GM21381 (cell line): ENCODE data around the gene TNFRSF25.
"Not testable (repeated sequence)": the region's sequence is repeated elsewhere in the genome, so short reads cannot be mapped to it uniquely, and the experiment has no call there.

Source experiments
- ATAC-seq: cut with Tn5 transposase; IDR thresholded peaks from one replicate; pipeline ENCODE4 v1.9.1; 2021; ENCODE audit warnings: mild to moderate bottlenecking, moderate library complexity; ENCODE audit not compliant: unreplicated experiment

TNFRSF25 gene

GRCh38 chr1:6470132-6471085 lies 4.4 kb upstream of the TNFRSF25 start:
- ATAC-seq, result no peak

DNA sequence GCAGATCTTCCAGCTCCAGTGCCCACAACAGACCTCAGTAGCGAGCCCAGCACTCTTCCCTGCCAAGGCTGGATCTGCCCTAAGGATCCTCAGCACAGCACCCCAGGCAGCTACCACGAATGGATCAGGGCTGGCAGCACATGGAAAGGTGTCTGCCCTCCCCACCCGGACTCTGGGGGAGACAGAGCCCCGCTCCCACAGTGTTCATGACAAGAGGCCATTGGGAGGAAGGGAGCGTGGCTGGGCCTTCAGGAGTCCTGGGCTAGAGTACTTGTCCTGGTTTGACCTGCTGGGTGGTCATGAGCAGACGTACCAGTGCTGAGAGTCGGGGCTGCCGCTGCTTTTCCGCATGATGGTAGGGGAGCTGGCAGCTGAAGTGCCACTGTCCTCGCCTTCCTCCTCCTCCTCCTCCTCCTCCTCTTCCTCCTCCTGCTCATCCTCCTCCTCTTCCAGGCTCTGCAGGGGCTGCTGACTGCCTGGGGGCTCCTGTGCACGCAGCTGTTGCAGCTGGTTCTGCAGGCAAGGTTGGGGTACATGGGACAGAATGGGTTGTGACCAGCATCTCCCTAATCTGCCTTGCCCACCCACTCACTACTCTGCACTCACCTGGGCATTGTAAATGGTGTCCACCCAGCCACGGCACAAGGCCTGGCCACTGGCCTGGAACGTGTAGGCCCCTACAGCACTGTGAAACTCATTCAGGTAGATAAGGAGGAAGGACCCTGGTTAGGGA lies 2.9 kb upstream of the TNFRSF25 start:
- no peak for ATAC-seq

DNA sequence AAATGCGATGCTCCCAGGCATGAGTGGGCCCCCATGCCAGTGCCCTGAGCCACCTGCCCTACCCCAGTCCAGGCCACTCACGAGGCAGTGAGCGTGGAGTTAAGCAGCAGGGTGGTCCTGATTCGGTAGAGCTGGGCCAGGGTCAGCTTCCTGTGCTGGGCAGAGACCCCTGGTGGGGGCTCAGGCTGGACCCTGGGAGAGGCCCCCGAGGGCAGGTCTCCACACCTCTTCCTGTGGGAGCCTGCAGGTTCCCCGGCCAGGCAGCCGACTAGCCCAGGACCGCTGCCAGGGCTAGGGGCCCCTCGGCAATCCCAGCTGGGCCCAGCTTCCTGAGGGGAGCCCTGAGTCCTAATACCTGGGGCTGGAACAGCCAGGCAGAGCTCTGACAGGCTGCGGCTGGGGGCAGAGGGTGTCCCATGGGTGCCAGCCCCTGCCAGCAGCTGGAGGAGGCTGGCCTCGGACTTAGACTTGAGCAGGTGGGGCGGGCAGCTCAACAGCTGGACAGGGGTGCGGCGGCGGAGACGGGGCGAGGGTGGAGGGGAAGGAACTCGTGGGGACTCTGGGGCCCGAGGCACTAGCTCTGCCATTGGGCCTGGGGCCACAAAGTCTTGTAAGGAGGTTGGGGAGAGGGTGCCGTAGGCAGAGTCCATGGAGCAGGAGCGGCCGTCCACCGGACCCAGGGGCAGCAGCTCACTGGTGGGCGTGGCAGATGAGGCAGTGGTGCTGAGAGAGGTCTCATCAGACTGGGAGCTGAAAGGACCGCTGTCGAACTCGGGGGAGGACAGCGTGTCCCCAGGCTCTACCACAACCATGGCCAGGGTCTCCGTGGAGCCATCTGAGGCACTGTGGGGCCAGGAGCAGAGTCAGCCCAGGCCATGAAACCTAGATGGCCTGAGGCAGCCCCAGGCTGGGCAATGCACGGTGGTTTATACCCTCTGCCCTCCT lies 2.0 kb upstream of the TNFRSF25 start:
- ATAC-seq, result no peak

GRCh38 chr1:6467224-6467623 lies 1.3 kb upstream of the TNFRSF25 start:
- no peak for ATAC-seq

- ATAC-seq, result no peak
These were observed 778 bp upstream of the TNFRSF25 start for GRCh38 chr1:6466751-6467150.

DNA sequence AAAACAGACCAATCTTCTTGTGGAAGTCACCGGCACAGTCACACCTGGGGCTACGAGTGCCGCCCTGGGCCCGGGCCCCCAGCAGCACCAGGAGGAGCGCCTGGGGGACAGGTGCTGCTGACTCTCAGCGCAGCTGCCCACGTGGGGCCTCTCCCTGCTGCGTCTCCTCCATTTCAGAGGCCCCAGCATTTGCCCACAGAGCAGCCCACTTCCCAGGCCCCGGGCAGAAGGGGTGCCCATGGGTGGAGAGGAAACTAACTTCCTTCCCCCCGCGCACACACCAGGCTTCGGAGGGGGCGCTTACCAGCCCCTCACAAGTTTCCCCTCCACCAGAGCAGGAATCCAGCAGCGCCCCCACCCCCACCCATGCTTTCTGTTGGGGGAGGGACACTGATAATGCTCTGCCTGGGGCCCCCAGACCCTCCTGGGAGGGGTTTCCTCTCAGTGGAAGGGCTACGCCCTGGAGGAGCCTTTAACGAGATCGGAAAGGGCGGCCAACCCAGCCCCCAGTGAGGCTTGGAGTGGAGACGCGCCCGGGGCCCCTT lies 440 bp downstream of the TNFRSF25 start:
- no peak for ATAC-seq

GRCh38 chr1:6464915-6465314 lies 1.1 kb downstream of the TNFRSF25 start:
- ATAC-seq, result no peak

- ATAC-seq, result no peak
These were observed 1.5 kb downstream of the TNFRSF25 start for GRCh38 chr1:6464514-6464836.

GRCh38 chr1:6463120-6463412 lies 2.9 kb downstream of the TNFRSF25 start:
- no peak for ATAC-seq

GRCh38 chr1:6462412-6463119 lies 3.4 kb downstream of the TNFRSF25 start:
- no peak for ATAC-seq

DNA sequence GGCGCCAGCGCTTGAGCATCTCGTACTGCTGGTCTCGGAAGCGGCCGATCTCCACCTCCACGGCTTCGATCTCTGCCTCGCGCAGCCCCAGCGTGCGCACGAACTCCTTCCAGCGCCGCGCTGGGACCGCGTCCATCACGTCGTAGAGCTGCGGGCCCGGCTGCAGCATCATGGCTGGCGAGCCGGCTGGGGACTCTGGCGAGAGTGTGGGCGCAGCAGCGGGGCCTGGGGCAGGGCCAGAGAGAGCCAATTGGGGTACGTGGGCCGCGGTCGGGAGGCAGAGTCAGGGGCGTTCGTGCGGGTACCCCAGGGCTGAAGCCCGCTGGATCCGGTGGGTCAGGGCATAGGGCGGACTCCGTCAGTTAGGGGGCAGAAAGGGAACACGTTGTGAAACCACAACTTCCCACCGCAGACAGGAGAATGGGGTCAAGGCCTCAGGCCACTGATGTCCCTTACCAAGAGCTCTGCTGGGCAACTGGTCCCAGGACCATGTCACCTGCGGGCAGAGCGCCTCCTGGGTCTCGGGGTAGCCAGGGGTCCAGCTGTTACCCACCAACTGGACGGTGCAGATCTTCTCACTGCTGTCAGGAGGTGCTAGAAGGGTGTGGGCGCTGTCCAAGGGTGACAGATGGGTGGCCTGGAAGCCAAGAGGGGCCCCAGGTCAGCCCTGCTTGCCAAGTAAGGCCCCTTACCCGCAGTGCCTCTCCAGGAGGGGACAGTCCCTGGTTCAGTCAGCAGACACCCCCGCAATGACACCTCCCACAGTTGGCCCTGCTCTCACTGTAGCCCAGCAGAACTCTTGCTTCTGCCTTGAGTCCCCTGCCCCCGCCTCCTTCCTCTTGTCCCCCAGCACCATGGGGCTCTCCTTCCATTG lies 4.2 kb downstream of the TNFRSF25 start:
- no peak for ATAC-seq

DNA sequence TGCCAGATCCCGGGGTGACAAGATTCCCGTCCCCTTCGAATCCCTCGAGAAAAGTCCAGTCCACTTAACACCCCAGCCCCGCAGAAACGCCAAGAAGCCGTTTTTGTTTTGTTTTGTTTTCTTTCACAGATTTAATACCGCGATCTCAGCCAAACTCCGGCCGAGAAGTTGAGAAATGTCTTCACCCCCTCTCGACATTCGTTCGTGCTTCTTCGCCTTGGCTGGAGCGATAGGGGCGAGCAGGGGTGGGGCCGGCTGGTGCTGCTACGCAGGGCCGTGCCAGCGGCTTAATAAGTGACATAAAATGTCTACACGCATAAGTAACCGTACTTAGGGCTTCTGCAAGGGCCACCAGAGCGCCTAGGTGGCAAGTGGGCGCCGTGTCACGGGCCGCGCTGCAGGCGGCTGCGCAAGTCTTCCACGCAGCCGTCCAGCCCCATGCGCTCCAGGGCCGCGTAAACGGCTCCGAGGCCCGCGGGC lies 4.9 kb downstream of the TNFRSF25 start:
- ATAC-seq, result no peak

DNA sequence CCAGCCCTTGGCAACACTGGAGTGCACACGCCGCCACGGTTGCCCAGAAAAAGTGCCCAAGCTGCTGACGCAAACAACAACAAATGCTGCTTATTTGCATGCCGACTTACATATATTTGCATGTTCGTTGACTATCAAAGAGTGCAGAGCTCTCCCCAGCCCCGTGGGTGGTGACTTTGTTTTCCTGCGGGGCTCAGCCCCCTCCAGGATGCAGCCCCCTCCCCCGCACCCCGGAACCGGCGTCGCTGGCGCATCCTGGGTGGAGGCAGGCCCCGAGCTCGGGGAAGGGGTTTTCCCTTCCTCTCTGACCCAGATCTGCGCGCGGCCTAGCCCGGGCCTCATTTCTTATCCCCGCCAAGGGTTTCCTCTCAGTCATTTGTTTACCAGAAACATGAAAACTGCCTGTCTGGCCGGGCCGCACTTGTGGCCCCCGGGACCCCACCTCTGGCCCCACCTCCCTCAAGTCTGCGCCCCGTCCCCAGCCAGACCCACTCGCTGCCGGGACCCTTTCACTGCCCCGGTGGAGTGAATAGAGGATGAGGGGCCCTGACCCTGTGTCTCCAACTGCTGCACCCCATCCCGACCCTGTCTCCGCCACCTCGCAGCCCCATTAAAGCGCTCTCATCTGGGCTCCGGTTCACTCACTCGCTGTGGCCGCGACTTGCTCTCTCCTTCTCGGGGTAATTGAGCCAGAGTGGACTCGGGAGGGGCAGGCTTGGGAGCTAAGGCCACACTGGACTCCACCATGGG lies 5.5 kb downstream of the TNFRSF25 start:
- no peak for ATAC-seq

DNA sequence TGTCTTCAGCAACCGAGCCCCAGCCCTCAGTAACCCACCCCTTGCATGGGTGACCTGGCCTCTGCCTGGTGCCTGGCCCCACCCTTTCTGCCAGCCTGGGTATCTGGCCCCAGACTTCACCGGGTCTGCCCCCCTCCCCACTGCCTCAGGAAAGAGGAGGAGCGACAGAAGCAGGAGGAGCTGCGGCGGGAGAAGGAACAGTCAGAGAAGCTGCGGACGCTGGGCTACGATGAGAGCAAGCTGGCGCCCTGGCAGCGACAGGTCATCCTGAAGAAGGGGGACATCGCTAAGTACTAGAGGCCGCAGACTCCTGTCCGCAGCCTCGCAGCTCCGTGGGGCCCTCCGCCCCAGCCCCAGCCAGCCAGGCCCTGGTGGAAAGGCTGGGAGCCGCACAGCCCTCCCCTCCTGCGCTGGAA lies 6.1 kb downstream of the TNFRSF25 start:
- no peak for ATAC-seq

DNA sequence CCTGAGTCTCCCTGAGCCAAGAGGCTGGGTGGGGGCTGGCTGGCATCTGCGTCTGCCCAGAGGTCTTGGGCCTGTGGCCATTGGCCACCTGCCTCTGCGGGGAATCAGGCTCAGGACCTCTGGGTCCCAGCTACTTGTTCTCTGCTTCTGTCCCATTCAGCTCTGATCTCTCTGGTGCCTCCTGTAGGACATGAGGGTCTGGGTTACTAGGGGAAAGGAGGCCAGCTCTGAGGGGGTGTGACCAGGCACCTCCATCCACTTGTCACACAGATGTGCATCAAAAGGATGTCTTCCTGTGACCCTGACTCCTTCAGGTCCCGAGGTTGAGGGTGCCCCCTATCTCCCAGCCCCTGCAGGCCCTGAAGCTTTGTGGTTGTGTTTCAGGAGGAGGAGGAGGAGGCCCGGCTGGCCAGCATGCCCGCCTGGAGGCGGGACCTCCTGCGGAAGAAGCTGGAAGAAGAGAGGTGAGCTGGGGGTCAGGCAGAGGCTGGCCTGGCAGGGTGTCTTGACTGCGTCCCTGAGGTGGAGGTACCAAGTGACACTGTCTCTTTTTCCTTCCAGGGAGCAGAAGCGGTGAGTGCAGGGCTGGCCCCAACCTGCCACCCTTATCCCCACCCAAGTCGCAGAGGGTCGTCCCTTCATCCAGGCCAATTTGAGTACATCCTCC lies 9.0 kb downstream of the TNFRSF25 start:
- ATAC-seq, result no peak

DNA sequence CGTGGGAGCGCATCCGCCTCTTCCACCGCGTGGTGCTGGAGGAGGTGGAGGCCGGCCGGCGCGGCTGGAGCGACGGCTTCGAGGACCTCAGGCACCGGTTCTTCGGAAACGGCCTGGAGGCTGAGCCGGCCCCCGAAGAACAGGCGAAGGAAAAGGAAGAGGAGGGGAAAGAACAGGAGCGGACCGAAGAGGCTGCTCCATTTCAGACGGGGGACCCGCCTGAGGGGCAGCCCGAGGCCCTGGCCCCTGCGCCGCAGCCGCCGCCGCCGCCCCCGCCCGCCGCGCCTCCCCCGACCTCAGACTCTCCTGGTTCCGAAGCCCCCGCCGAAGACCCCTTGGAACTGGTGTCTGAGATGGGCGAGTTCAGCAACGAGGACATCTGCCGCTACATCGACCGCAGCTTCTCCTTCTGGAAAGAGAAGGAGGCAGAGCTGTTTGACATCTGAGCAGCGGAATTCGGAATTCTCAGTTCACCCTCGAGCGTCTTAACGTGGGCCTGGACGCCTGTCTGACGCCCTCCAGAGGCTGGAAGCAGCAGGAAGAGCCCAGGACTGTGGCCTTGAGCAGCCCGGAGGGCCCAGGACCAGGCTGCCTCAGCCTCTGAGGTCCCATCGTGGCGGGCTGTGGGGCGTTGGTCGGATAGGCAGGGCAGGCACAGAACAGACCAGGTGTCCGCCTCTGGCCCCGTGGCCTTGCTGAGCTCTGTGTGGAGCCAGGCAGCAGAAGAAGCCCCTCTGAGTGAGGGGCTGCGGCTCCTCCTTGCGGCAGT lies 10.0 kb downstream of the TNFRSF25 start:
- not testable (repeated sequence) for ATAC-seq
